ENCODE data around the gene LRRC28. TPM values are rescaled to one million over a fixed set of nuclear protein-coding genes. Genes with fewer than 3 reads are reported as not detected.

The LRRC28 gene
- total RNA-seq, 3 donors from 2014 or later (not counting 1 experiment from before 2014, with no cell fraction given), result 18.2 to 20.9 (median 18.7) TPM

- intact Hi-C loops (cut with micrococcal nuclease), result no loop called here
- DNase-seq (no peak), ATAC-seq (no peak)
- Histone ChIP-seq H3K4me3 (ENCODE audit: low read length) (no peak overlapping the region), H3K27me3 (ENCODE audit: control insufficient read depth, insufficient read depth, low read length) (no peaks in the 10 kb centered on the region), H3K27ac (ENCODE audit: low read length) (no peak overlapping the region), H3K4me1 (ENCODE audit: control insufficient read depth, insufficient read depth, low read length) (peaks cover 2% of the 10 kb centered on the region), H3K36me3 (ENCODE audit: control insufficient read depth, insufficient read depth, low read length) (no peaks in the 10 kb centered on the region), H3K9me3 (ENCODE audit: control insufficient read depth, insufficient read depth, low read length) (no peaks in the 10 kb centered on the region)
- Mint-ChIP-seq H3K27ac (no peak overlapping the region), H3K27me3 (ENCODE audit: low read depth in 2 of 2) (no peaks in the 10 kb centered on the region), H3K4me1 (no peaks in the 10 kb centered on the region), H3K9me3 (no peaks in the 10 kb centered on the region), H3K4me3 (no peak overlapping the region), H3K36me3 (no peaks in the 10 kb centered on the region)
- no peak for TF ChIP-seq CTCF (IDR thresholded peaks at IDR 0.05)
- 96% methylated on average over 5 of the region's 6 CpGs for WGBS (ENCODE audit: insufficient coverage)
Observed at GRCh38 chr15:99385005-99385669, 133.9 kb downstream of the LRRC28 start.

- H3K4me3 Mint-ChIP-seq, result no peak overlapping the region
- H3K4me1 ChIP-seq (ENCODE audit: control insufficient read depth, insufficient read depth, low read length), result peaks cover 2% of the 10 kb centered on the region
- H3K36me3 Mint-ChIP-seq, result no peaks in the 10 kb centered on the region
- no peaks in the 10 kb centered on the region for H3K27me3 Mint-ChIP-seq (ENCODE audit: low read depth in 2 of 2)
- no peaks in the 10 kb centered on the region for H3K4me1 Mint-ChIP-seq
- no peaks in the 10 kb centered on the region for H3K36me3 ChIP-seq (ENCODE audit: control insufficient read depth, insufficient read depth, low read length)
- H3K27ac ChIP-seq (ENCODE audit: low read length), result no peak overlapping the region
- H3K4me3 ChIP-seq (ENCODE audit: low read length), result no peak overlapping the region
- TF ChIP-seq CTCF (IDR thresholded peaks at IDR 0.05), result no peak
- intact Hi-C loops (cut with micrococcal nuclease), result no loop called here
- H3K27me3 ChIP-seq (ENCODE audit: control insufficient read depth, insufficient read depth, low read length), result no peaks in the 10 kb centered on the region
- H3K9me3 Mint-ChIP-seq, result no peaks in the 10 kb centered on the region
- DNase-seq (no peak), ATAC-seq (no peak)
- H3K9me3 ChIP-seq (ENCODE audit: control insufficient read depth, insufficient read depth, low read length), result no peaks in the 10 kb centered on the region
- 71% methylated on average over 3 of the region's 3 CpGs for WGBS (ENCODE audit: insufficient coverage)
- H3K27ac Mint-ChIP-seq, result no peak overlapping the region
Observed at GRCh38 chr15:99385865-99386264, 134.6 kb downstream of the LRRC28 start.

GRCh38 chr15:99386391-99386790 lies 135.1 kb downstream of the LRRC28 start:
- no peak overlapping the region for H3K27ac ChIP-seq (ENCODE audit: low read length)
- no peaks in the 10 kb centered on the region for H3K36me3 ChIP-seq (ENCODE audit: control insufficient read depth, insufficient read depth, low read length)
- TF ChIP-seq CTCF (IDR thresholded peaks at IDR 0.05), result no peak
- H3K4me1 Mint-ChIP-seq, result no peaks in the 10 kb centered on the region
- ATAC-seq (no peak), DNase-seq (no peak)
- 91% methylated on average over 4 of the region's 4 CpGs for WGBS (ENCODE audit: insufficient coverage)
- H3K27me3 ChIP-seq (ENCODE audit: control insufficient read depth, insufficient read depth, low read length), result no peaks in the 10 kb centered on the region
- intact Hi-C loops (cut with micrococcal nuclease), result no loop called here
- no peaks in the 10 kb centered on the region for H3K9me3 ChIP-seq (ENCODE audit: control insufficient read depth, insufficient read depth, low read length)
- H3K9me3 Mint-ChIP-seq, result no peaks in the 10 kb centered on the region
- no peaks in the 10 kb centered on the region for H3K27me3 Mint-ChIP-seq (ENCODE audit: low read depth in 2 of 2)
- H3K4me3 Mint-ChIP-seq, result no peak overlapping the region
- no peak overlapping the region for H3K4me3 ChIP-seq (ENCODE audit: low read length)
- H3K36me3 Mint-ChIP-seq, result no peaks in the 10 kb centered on the region
- H3K27ac Mint-ChIP-seq, result no peak overlapping the region
- peaks cover 2% of the 10 kb centered on the region for H3K4me1 ChIP-seq (ENCODE audit: control insufficient read depth, insufficient read depth, low read length)
